Neural cell (in vitro differentiated cells): ENCODE results near the gene PEMT. TPM values are rescaled to one million over a fixed set of nuclear protein-coding genes. Genes with fewer than 3 reads are reported as not detected.

Experiments
- H2AFZ ChIP-seq: fragments of 200-600, 300-800 bp; sonication (generic), shearing (Covaris generic); 2 replicates; pipeline ENCODE4 v1.6.0; 2014; ENCODE audit warnings: low read depth, mild to moderate bottlenecking, antibody characterized with exemption, low read length, moderate library complexity
- H3F3A ChIP-seq: fragments of 200-600 bp; shearing (Covaris generic); 2 replicates; pipeline ENCODE4 v1.6.1; 2016; ENCODE audit warnings: mild to moderate bottlenecking, moderate library complexity, mixed read lengths, antibody characterized with exemption, low read length; ENCODE audit not compliant: insufficient read depth, poor library complexity, severe bottlenecking
- H3K27ac ChIP-seq: fragments of 200-600, 300-800 bp; sonication (generic), shearing (Covaris generic); 2 replicates; pipeline ENCODE4 v1.5.1; 2014; ENCODE audit warnings: mild to moderate bottlenecking, low read length, moderate library complexity
- H3K27me3 ChIP-seq: fragments of 300-800, 200-600 bp; sonication (generic), shearing (Covaris generic); 2 replicates; pipeline ENCODE4 v1.6.0; 2014; ENCODE audit warnings: mild to moderate bottlenecking, low read depth, low read length, moderate library complexity; ENCODE audit not compliant: insufficient read depth
- H3K36me3 ChIP-seq: fragments of 300-800, 200-600 bp; sonication (generic), shearing (Covaris generic); 2 replicates; pipeline ENCODE4 v1.5.1; 2014; ENCODE audit warnings: mild to moderate bottlenecking, antibody characterized with exemption, low read length, moderate library complexity; ENCODE audit not compliant: insufficient read depth
- H3K4me2 ChIP-seq: fragments of 300-800, 200-600 bp; sonication (generic), shearing (Covaris generic); 2 replicates; pipeline ENCODE4 v1.6.0; 2014; ENCODE audit warnings: mild to moderate bottlenecking, low read length
- H3K4me3 ChIP-seq: fragments of 300-800, 200-600 bp; sonication (generic), shearing (Covaris generic); 2 replicates; pipeline ENCODE4 v1.5.1; 2014; ENCODE audit warnings: mild to moderate bottlenecking, low read length, moderate library complexity
- H3K79me2 ChIP-seq: fragments of 200-600 bp; shearing (Covaris generic); replicated peaks from 2 replicates; pipeline ENCODE4 v1.6.0; 2014; ENCODE audit warnings: mild to moderate bottlenecking, low read length, moderate library complexity; ENCODE audit not compliant: insufficient read depth
- H3K9ac ChIP-seq: fragments of 300-800, 200-600 bp; sonication (generic), shearing (Covaris generic); 2 replicates; pipeline ENCODE4 v1.6.1; 2016; ENCODE audit warnings: mild to moderate bottlenecking, low read length, mixed read lengths
- H3K9me2 ChIP-seq: fragments of 200-600 bp; shearing (Covaris generic); 2 replicates; pipeline ENCODE4 v1.6.1; 2016; ENCODE audit warnings: mild to moderate bottlenecking, low read length, mixed read lengths; ENCODE audit not compliant: insufficient read depth
- H3K9me3 ChIP-seq: fragments of 200-600, 300-800 bp; sonication (generic), shearing (Covaris generic); 2 replicates; pipeline ENCODE4 v1.6.1; 2016; ENCODE audit warnings: mild to moderate bottlenecking, mixed run types, low read length, moderate library complexity, mixed read lengths
- H4K20me1 ChIP-seq: fragments of 200-600 bp; shearing (Covaris generic); 2 replicates; pipeline ENCODE4 v1.6.1; 2016; ENCODE audit warnings: mild to moderate bottlenecking, mixed run types; ENCODE audit not compliant: insufficient read depth
- EP300 ChIP-seq: fragments of 450-650 bp; conservative IDR thresholded peaks from 2 replicates; pipeline ENCODE4 v1.6.1; 2014; ENCODE audit warnings: antibody characterized with exemption, mild to moderate bottlenecking, moderate library complexity; ENCODE audit not compliant: poor library complexity, severe bottlenecking
- EZH2 ChIP-seq: fragments of 200-600, 300-800 bp; shearing (Covaris generic), sonication (generic); IDR thresholded peaks from 2 replicates; pipeline ENCODE4 v1.6.1; 2014; ENCODE audit warnings: antibody characterized with exemption, low read length, borderline replicate concordance, mild to moderate bottlenecking; ENCODE audit not compliant: insufficient read depth, poor library complexity, severe bottlenecking
- MXI1 ChIP-seq: fragments of 450-650 bp; conservative IDR thresholded peaks from 2 replicates; pipeline ENCODE4 v1.6.1; 2014; ENCODE audit warnings: antibody characterized with exemption, mild to moderate bottlenecking; ENCODE audit not compliant: poor library complexity, severe bottlenecking
- POLR2AphosphoS5 ChIP-seq: IDR thresholded peaks from 2 replicates; pipeline ENCODE4 v1.6.1; 2012
- RAD21 ChIP-seq: fragments of 450-650 bp; conservative IDR thresholded peaks from 2 replicates; pipeline ENCODE4 v1.6.1; 2014; ENCODE audit warnings: antibody characterized with exemption, mild to moderate bottlenecking, moderate library complexity
- SMC3 ChIP-seq: fragments of 450-650 bp; conservative IDR thresholded peaks from 2 replicates; pipeline ENCODE4 v1.6.1; 2014; ENCODE audit warnings: antibody characterized with exemption, mild to moderate bottlenecking, moderate library complexity; ENCODE audit not compliant: poor library complexity
- TAF1 ChIP-seq: IDR thresholded peaks from 2 replicates; pipeline ENCODE4 v1.6.1; 2012; ENCODE audit warnings: low read depth
- polyA plus RNA-seq: library from polyadenylated mRNA; depleted of rRNA; stranded (reverse); fragments of >200 nt; gene quantifications from 2 replicates; pipeline ENCODE4 v1.2.3, GENCODE V29; 2014
- TF ChIP-seq, protein P1 (sequence below): fragments of 450-650 bp; IDR thresholded peaks from 2 replicates; pipeline ENCODE4 v1.5.1; 2014; ENCODE audit warnings: antibody characterized with exemption, mild to moderate bottlenecking, moderate library complexity; ENCODE audit not compliant: poor library complexity, severe bottlenecking
- TF ChIP-seq, protein P2 (sequence below): IDR thresholded peaks from 2 replicates; pipeline ENCODE4 v1.6.1; 2012; ENCODE audit warnings: borderline replicate concordance

PEMT gene
- polyA plus RNA-seq, 1 donor from 2014 or later, result 71.7 TPM

DNA sequence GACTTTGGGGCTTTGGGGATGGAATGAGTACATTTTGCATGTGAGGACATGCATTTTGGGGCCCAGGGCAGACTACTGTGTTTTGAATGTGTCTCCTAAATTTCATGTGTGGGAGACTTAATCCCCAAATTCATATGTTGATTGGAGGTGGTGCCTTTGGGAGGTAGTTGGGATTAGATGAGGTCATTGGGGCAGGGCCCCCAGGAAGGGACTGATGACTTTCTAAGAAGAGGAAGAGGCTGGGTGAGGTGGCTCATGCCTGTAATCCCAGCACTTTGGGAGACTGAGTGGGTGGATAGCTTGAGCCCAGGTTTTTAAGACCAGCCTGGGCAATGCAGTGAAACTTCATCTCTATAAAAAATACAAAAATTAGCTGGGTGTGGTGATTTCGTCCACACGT is 47.0 kb upstream of the PEMT start:
- no peak overlapping the region for H2AFZ ChIP-seq
- H3K27ac ChIP-seq, result no peak overlapping the region

DNA sequence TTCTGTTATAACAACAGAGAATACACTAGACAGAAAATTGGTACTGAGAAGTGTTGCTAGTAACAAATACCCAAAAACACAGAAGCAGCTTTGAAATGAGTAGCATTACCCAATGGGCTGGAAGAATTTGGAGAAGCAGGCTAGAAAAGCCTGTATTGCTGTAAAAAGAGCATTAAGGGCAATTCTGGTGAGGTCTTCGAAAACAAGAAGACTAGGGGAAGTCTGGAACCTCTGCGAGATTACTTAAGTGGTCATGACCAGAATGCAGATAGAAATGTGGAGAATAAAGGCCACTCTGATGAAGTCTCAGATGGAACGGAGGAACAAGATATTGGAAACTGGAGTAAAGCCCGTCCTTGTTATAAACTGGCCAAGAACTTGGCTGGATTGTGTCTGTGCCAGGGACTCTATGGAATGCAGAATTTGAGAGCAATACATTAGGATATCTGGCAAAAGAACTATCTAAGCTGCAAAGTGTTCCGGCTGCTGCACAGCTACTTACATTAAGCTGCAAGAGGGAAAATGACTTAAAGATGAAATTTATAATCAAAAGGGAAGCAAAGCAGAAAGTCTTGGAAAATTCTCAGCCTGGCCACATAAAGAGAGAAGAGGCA is 44.9 kb upstream of the PEMT start:
- no peaks in the 10 kb centered on the region for H3K36me3 ChIP-seq
- H3K4me3 ChIP-seq, result no peak overlapping the region
- H3K4me2 ChIP-seq, result no peak overlapping the region
- no peaks in the 10 kb centered on the region for H3K27me3 ChIP-seq
- no peaks in the 10 kb centered on the region for H3F3A ChIP-seq
- H3K79me2 ChIP-seq, result no peaks in the 10 kb centered on the region
- TF ChIP-seq EP300 (no peak), SMC3 (no peak), MXI1 (no peak), POLR2AphosphoS5 (no peak), EZH2 (no peak), RAD21 (no peak), TAF1 (no peak)
- TF ChIP-seq, protein P1, sequence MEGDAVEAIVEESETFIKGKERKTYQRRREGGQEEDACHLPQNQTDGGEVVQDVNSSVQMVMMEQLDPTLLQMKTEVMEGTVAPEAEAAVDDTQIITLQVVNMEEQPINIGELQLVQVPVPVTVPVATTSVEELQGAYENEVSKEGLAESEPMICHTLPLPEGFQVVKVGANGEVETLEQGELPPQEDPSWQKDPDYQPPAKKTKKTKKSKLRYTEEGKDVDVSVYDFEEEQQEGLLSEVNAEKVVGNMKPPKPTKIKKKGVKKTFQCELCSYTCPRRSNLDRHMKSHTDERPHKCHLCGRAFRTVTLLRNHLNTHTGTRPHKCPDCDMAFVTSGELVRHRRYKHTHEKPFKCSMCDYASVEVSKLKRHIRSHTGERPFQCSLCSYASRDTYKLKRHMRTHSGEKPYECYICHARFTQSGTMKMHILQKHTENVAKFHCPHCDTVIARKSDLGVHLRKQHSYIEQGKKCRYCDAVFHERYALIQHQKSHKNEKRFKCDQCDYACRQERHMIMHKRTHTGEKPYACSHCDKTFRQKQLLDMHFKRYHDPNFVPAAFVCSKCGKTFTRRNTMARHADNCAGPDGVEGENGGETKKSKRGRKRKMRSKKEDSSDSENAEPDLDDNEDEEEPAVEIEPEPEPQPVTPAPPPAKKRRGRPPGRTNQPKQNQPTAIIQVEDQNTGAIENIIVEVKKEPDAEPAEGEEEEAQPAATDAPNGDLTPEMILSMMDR, result no peak
- TF ChIP-seq, protein P2, sequence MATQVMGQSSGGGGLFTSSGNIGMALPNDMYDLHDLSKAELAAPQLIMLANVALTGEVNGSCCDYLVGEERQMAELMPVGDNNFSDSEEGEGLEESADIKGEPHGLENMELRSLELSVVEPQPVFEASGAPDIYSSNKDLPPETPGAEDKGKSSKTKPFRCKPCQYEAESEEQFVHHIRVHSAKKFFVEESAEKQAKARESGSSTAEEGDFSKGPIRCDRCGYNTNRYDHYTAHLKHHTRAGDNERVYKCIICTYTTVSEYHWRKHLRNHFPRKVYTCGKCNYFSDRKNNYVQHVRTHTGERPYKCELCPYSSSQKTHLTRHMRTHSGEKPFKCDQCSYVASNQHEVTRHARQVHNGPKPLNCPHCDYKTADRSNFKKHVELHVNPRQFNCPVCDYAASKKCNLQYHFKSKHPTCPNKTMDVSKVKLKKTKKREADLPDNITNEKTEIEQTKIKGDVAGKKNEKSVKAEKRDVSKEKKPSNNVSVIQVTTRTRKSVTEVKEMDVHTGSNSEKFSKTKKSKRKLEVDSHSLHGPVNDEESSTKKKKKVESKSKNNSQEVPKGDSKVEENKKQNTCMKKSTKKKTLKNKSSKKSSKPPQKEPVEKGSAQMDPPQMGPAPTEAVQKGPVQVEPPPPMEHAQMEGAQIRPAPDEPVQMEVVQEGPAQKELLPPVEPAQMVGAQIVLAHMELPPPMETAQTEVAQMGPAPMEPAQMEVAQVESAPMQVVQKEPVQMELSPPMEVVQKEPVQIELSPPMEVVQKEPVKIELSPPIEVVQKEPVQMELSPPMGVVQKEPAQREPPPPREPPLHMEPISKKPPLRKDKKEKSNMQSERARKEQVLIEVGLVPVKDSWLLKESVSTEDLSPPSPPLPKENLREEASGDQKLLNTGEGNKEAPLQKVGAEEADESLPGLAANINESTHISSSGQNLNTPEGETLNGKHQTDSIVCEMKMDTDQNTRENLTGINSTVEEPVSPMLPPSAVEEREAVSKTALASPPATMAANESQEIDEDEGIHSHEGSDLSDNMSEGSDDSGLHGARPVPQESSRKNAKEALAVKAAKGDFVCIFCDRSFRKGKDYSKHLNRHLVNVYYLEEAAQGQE, result no peak
- H3K9me3 ChIP-seq, result no peaks in the 10 kb centered on the region
- no peak overlapping the region for H2AFZ ChIP-seq
- no peaks in the 10 kb centered on the region for H4K20me1 ChIP-seq
- H3K9ac ChIP-seq, result no peak overlapping the region
- no peak overlapping the region for H3K27ac ChIP-seq
- no peaks in the 10 kb centered on the region for H3K9me2 ChIP-seq

More for the DNA sequence above, 47.0 kb upstream of the PEMT start:
- Histone ChIP-seq H3K36me3 (no peaks in the 10 kb centered on the region), H3F3A (no peaks in the 10 kb centered on the region), H3K4me2 (no peak overlapping the region), H3K4me3 (no peak overlapping the region), H3K27me3 (no peaks in the 10 kb centered on the region), H3K9me3 (no peaks in the 10 kb centered on the region), H3K9ac (no peak overlapping the region), H3K9me2 (no peaks in the 10 kb centered on the region), H4K20me1 (no peaks in the 10 kb centered on the region), H3K79me2 (no peaks in the 10 kb centered on the region)
- TF ChIP-seq EP300 (no peak), RAD21 (no peak), POLR2AphosphoS5 (no peak), SMC3 (no peak), TAF1 (no peak), MXI1 (no peak), EZH2 (no peak)
- TF ChIP-seq, protein P1, result no peak
- TF ChIP-seq, protein P2, result no peak
